ENCODE data around the gene ADAMTS10.

GRCh38 chr19:8552810-8553209 is 57.7 kb downstream of the ADAMTS10 start:
- TF ChIP-seq EP300 (IDR thresholded peaks at IDR 0.05; ENCODE audit: low read depth) (no peak), CTCF (IDR thresholded peaks at IDR 0.05) (no peak)
